ENCODE measurements around the gene BANF1. TPM values are rescaled to one million over a fixed set of nuclear protein-coding genes. Genes with fewer than 3 reads are reported as not detected.

The BANF1 gene
- total RNA-seq, 2 experiments from 2014 or later: 267 to 311 TPM

DNA sequence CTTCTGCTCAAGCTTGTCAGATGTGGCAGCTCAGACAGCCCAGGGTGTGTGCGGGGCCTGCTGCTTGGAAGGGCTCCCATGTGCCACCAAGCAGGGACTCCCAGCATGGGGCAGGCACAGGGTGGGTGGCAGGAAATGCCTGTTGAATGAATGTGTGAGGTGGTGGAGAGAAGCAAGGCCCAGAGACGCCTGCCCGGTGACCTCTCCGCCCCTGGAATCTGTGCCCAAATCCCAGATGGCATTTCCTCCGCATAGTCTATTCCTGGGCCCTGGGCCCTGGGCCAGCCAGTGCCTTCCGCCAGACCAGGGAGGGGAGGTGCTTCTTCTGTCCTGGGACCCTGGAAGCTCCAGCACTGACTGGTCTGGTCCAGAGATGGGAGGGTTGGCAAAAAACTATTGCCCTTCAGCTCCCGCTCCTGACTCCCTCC lies 13.2 kb downstream of the BANF1 start:
- Mint-ChIP-seq H3K27me3 (peaks cover 17% of the 10 kb centered on the region), H3K36me3 (ENCODE audit: low read depth) (no peaks in the 10 kb centered on the region), H3K4me3 (no peak overlapping the region), H3K9me3 (no peaks in the 10 kb centered on the region), H3K4me1 (ENCODE audit: low read depth) (peaks cover 12% of the 10 kb centered on the region), H3K27ac (no peak overlapping the region)
- intact Hi-C loops (cut with micrococcal nuclease): no loop called here
- ATAC-seq: no peak
- TF ChIP-seq, protein P1, sequence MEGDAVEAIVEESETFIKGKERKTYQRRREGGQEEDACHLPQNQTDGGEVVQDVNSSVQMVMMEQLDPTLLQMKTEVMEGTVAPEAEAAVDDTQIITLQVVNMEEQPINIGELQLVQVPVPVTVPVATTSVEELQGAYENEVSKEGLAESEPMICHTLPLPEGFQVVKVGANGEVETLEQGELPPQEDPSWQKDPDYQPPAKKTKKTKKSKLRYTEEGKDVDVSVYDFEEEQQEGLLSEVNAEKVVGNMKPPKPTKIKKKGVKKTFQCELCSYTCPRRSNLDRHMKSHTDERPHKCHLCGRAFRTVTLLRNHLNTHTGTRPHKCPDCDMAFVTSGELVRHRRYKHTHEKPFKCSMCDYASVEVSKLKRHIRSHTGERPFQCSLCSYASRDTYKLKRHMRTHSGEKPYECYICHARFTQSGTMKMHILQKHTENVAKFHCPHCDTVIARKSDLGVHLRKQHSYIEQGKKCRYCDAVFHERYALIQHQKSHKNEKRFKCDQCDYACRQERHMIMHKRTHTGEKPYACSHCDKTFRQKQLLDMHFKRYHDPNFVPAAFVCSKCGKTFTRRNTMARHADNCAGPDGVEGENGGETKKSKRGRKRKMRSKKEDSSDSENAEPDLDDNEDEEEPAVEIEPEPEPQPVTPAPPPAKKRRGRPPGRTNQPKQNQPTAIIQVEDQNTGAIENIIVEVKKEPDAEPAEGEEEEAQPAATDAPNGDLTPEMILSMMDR (IDR thresholded peaks at IDR 0.05): no peak
- ChIA-PET CTCF (interaction anchor here (1.5 kb wide), 1 partner anchor 29 kb away, joined by 6 read pairs; no protein-coding TSS in a partner anchor), POLR2A (interaction anchor here (0.6 kb wide), 1 partner anchor 357 kb away, joined by 3 read pairs; no protein-coding TSS in a partner anchor)
- DNase-seq: no peak

DNA sequence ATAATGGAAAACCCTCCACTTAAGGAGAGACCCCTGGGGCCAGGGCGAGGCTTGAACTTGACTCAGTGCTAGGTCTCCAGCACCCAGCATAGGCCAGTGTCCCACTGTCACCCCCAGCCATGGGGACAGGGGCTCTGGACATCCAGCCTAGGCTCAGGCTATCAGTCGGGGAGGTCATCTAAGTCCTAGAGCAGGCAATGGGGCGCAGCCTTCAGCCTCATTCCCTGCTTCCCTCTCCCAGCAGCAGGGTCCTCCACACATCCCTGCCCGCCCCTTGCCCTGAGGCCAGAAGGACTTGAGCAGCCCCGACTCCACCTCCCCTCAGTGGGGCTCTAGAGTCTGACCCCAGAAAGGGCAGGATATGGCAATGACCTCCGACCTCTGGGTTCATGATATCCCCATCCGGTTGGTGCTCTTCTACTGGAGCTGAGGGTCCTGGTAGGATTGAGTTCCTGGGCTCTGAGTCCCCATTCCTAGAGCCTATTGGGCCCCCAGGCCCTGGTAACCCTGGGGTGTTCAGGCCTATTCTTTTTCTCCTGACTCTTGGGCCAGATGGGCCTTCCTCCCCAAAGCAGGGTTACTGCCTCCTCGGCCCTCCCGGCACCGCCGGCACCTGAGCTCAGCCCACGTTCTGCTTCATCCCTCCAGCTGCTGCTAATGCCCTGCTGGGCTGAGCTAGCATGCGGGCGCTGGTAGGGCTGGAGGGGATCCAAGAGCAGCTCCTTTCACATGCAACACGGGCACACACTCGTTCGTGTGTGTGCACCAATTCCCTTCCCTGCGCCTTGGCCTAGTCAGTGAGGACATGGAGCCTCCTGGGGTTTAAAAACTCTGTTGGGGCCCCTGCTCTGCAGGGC lies 13.9 kb downstream of the BANF1 start:
- ATAC-seq: no peak
- Mint-ChIP-seq H3K27ac (no peak overlapping the region), H3K9me3 (no peaks in the 10 kb centered on the region), H3K4me3 (no peak overlapping the region), H3K27me3 (peaks cover 17% of the 10 kb centered on the region), H3K4me1 (ENCODE audit: low read depth) (peaks cover 17% of the 10 kb centered on the region), H3K36me3 (ENCODE audit: low read depth) (no peaks in the 10 kb centered on the region)
- TF ChIP-seq, protein P1 (IDR thresholded peaks at IDR 0.05): no peak
- intact Hi-C loops (cut with micrococcal nuclease): no loop called here
- ChIA-PET CTCF (interaction anchor here (1.5 kb wide), 1 partner anchor 29 kb away, joined by 6 read pairs; no protein-coding TSS in a partner anchor), POLR2A (interaction anchor here (0.6 kb wide), 1 partner anchor 356 kb away, joined by 3 read pairs; no protein-coding TSS in a partner anchor)
- no peak for DNase-seq

- intact Hi-C loops (cut with micrococcal nuclease): no loop called here
- ChIA-PET CTCF (interaction anchor here (1.5 kb wide), 1 partner anchor 28 kb away, joined by 6 read pairs; no protein-coding TSS in a partner anchor), POLR2A (no interaction called here)
- TF ChIP-seq, protein P1 (IDR thresholded peaks at IDR 0.05): no peak
- Mint-ChIP-seq H3K27ac (no peak overlapping the region), H3K27me3 (peaks cover 14% of the 10 kb centered on the region), H3K36me3 (ENCODE audit: low read depth) (no peaks in the 10 kb centered on the region), H3K9me3 (no peaks in the 10 kb centered on the region), H3K4me1 (ENCODE audit: low read depth) (peaks cover 16% of the 10 kb centered on the region), H3K4me3 (no peak overlapping the region)
- DNase-seq: no peak
- no peak for ATAC-seq
Measured at GRCh38 chr11:66016793-66017177, 14.5 kb downstream of the BANF1 start.

DNA sequence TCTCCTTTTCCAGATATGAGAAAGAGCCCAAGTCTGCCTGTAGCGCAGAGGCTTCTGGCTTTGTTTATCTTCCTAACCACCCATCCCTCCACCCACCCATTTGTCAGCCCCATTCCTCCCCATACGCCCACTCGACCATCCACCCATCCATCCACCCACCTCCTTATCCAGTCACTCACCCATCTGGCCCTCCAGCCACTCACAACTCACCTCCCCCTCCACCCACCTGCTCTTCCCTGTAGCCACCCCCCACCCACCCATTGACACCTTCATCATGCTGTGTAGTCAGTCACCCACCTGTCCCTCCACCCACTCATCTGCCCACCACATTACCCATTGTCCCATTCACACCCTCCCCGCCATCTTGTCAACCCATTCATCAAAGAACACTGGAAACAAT lies 15.0 kb downstream of the BANF1 start:
- Mint-ChIP-seq H3K27ac (no peak overlapping the region), H3K27me3 (peaks cover 10% of the 10 kb centered on the region), H3K4me3 (no peak overlapping the region), H3K9me3 (no peaks in the 10 kb centered on the region), H3K36me3 (ENCODE audit: low read depth) (no peaks in the 10 kb centered on the region), H3K4me1 (ENCODE audit: low read depth) (peaks cover 16% of the 10 kb centered on the region)
- POLR2A ChIA-PET: interaction anchor here (1.3 kb wide), 1 partner anchor 8 kb away, joined by 3 read pairs; no protein-coding TSS in a partner anchor
- intact Hi-C loops (cut with micrococcal nuclease): no loop called here
- no peak for ATAC-seq
- no peak for DNase-seq
- TF ChIP-seq, protein P1 (IDR thresholded peaks at IDR 0.05): no peak
- CTCF ChIA-PET: interaction anchor here (1.1 kb wide), 1 partner anchor 28 kb away, joined by 5 read pairs; no protein-coding TSS in a partner anchor

DNA sequence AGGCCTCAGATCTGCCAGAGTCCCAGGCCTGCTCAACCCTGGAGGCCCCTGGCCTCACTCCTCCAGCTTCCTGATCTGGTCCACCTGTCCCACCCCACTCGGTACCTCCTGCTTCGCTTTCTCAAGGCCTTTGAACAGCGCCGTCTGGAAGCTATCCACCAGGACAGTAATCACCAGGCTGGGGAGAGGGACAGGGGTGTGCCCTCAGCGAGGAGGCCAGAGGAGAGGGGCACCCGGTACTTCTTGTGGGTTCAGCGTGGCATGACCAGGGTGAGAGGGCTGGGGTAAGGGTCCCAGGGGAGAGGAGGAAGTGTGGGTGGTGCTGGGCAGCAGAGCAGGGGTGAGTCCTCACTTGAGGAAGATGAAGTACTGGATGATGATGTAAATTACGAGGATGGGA lies 17.9 kb downstream of the BANF1 start:
- H3K36me3 Mint-ChIP-seq (ENCODE audit: low read depth): no peaks in the 10 kb centered on the region
- H3K27ac Mint-ChIP-seq: no peak overlapping the region
- H3K9me3 Mint-ChIP-seq: no peaks in the 10 kb centered on the region
- no peak for ATAC-seq
- H3K4me3 Mint-ChIP-seq: no peak overlapping the region
- peaks cover 8% of the 10 kb centered on the region for H3K27me3 Mint-ChIP-seq
- POLR2A ChIA-PET: interaction anchor here (1.1 kb wide), 1 partner anchor 13 kb away, joined by 3 read pairs; no protein-coding TSS in a partner anchor
- CTCF ChIA-PET: interaction anchor here (1.6 kb wide), 1 partner anchor 25 kb away, joined by 4 read pairs; no protein-coding TSS in a partner anchor
- peaks cover 21% of the 10 kb centered on the region for H3K4me1 Mint-ChIP-seq (ENCODE audit: low read depth)
- TF ChIP-seq, protein P1 (IDR thresholded peaks at IDR 0.05): no peak
- DNase-seq: no peak
- intact Hi-C loops (cut with micrococcal nuclease): no loop called here
